Upper lobe of left lung (tissue), 6 donors: Measurements from ENCODE around the gene LZTR1. TPM values are rescaled to one million over a fixed set of nuclear protein-coding genes. Genes with fewer than 3 reads are reported as not detected.
A peak's percentile ranks its signal among the peaks of the same experiment; 100 is the strongest.
"Not testable (repeated sequence)": the region's sequence is repeated elsewhere in the genome, so short reads cannot be mapped to it uniquely, and the experiment has no call there.

Experiments
- ATAC-seq, 2 donors: fragments of 200-7000 bp; cut with Tn5 transposase; one replicate each; pipeline ENCODE4 v1.9.1; 2022; ENCODE audit warnings: mild to moderate bottlenecking in 2 of 2, moderate library complexity in 2 of 2; ENCODE audit not compliant: low FRiP score in 2 of 2
- DNase-seq, 2 donors: peaks; one replicate each; pipeline ENCODE4 v3.0.0-alpha.2; 2019 to 2020
- H3K27ac ChIP-seq, 4 donors: fragments of 200-600 bp; sonication (generic); one replicate each; pipeline ENCODE4 v1.5.1; 2016 to 2019
- H3K27me3 ChIP-seq, 4 donors: fragments of 200-600 bp; sonication (generic); one replicate each; pipeline ENCODE4 v1.5.1; 2017 to 2019
- H3K36me3 ChIP-seq, 4 donors: fragments of 200-600 bp; sonication (generic); one replicate each; pipeline ENCODE4 v1.5.1; 2016 to 2019
- H3K4me1 ChIP-seq, 4 donors: fragments of 200-600 bp; sonication (generic); one replicate each; pipeline ENCODE4 v1.5.1; 2018 to 2019
- H3K4me3 ChIP-seq, 4 donors: fragments of 200-600 bp; sonication (generic); one replicate each; pipeline ENCODE4 v1.5.1; 2017 to 2019; ENCODE audit warnings: mild to moderate bottlenecking in 2 of 4, moderate library complexity in 1 of 4
- H3K9me3 ChIP-seq, 4 donors: fragments of 200-600 bp; sonication (generic); one replicate each; pipeline ENCODE4 v1.5.1; 2018 to 2019
- EP300 ChIP-seq, 4 donors: sonication (generic); formaldehyde crosslinking; IDR thresholded peaks; one replicate each; pipeline ENCODE4 v1.5.1; 2017; ENCODE audit warnings: antibody characterized with exemption in 4 of 4, control low read depth in 2 of 4
- POLR2A ChIP-seq, 4 donors: fragments of 450-650 bp; IDR thresholded peaks; one replicate each; pipeline ENCODE4 v1.5.1; 2016 to 2017; ENCODE audit warnings: antibody characterized with exemption in 4 of 4, mild to moderate bottlenecking in 2 of 4
- POLR2AphosphoS5 ChIP-seq, 2 donors: sonication (generic); formaldehyde crosslinking; IDR thresholded peaks; one replicate each; pipeline ENCODE4 v1.5.1; 2017; ENCODE audit warnings: antibody characterized with exemption in 2 of 2
- WGBS, 2 donors: methylation state at CpG; one replicate each; pipeline ENCODE4 v1.1.5; 2017 to 2018; 5-methylcytosine and 5-hydroxymethylcytosine counted together
- total RNA-seq, 6 donors: library from RNA; depleted of rRNA in 4 of 6; stranded (reverse); fragments of >200 nt in 4 of 6; gene quantifications; one replicate each; pipeline versions ENCODE4 v1.1.0 to v1.2.1, GENCODE V29; 2016 to 2021
- TF ChIP-seq, protein P1 (sequence below), 6 experiments: fragments of 450-650 bp in 4 of 6; fragments of 200-600 bp in 2 of 6; sonication (generic) in 2 of 6; IDR thresholded peaks; one replicate each; pipeline ENCODE4 v1.5.1; 2016 to 2019; ENCODE audit warnings: antibody characterized with exemption in 6 of 6
- donor health status: DM: no; HTN: no; CAD: no; lungs with moderate emphysema.
- donor health status: DM: no; HTN: yes; CAD: no; lungs with severe emphysema.

Gene LZTR1
- total RNA-seq, 6 donors from 2014 or later, result 33.7 to 114 (median 63.2) TPM

DNA sequence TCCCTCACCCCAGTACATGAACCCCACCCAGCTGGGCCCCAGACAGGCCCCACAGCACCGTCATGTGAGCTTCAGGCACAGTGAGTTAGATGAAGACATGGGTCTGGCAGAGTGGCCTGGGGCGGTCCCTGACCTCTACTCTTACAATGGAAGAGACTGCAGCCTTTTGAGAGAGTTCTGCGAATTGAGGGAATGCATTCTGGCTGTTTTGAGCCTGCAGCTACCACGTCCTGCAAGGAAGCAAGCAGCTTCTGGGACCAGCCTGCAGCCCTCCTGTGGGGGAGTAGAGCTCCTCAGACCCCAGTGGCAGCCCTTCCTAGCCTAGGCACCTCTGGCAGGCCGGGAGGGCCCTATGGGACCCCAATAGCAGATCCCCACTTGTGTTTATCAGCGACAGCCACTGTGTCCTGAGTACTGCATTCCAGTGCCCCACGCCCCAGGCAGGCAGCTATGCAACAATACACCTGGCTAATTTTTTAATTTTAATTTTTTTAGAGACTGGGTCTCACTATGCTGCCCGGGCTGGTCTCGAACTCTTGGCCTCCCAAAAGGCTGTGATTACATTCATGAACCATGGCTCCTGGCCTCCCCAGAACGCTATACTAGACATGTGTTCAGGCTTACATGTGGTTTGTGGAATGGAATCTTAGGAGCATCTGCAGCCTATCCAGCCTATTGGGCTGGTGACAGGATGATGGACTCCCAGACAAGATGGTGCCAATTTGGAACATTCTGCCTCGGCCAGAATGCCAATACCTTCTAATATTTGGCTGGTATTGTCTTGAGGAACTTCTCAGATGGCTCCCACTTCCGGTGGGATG, 51.0 kb downstream of the LZTR1 start:
- H3K27ac ChIP-seq, result no peak overlapping the region
- H3K4me1 ChIP-seq, result peaks cover 9 to 16% (median 12%) of the 10 kb centered on the region in 4 donors
- ATAC-seq (peak in 1 of 2 donors; percentile 25), DNase-seq (no peak)
- H3K36me3 ChIP-seq, result no peaks in the 10 kb centered on the region
- H3K27me3 ChIP-seq, result peaks cover 0 to 10% (median 1%) of the 10 kb centered on the region in 4 donors
- WGBS, 2 donors, result 78 to 80% methylated on average over 6 to 12 of the region's 12 CpGs
- TF ChIP-seq, protein P1, sequence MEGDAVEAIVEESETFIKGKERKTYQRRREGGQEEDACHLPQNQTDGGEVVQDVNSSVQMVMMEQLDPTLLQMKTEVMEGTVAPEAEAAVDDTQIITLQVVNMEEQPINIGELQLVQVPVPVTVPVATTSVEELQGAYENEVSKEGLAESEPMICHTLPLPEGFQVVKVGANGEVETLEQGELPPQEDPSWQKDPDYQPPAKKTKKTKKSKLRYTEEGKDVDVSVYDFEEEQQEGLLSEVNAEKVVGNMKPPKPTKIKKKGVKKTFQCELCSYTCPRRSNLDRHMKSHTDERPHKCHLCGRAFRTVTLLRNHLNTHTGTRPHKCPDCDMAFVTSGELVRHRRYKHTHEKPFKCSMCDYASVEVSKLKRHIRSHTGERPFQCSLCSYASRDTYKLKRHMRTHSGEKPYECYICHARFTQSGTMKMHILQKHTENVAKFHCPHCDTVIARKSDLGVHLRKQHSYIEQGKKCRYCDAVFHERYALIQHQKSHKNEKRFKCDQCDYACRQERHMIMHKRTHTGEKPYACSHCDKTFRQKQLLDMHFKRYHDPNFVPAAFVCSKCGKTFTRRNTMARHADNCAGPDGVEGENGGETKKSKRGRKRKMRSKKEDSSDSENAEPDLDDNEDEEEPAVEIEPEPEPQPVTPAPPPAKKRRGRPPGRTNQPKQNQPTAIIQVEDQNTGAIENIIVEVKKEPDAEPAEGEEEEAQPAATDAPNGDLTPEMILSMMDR (IDR thresholded peaks at IDR 0.05), result no peak
- no peak for TF ChIP-seq EP300 (IDR thresholded peaks at IDR 0.05)
- TF ChIP-seq POLR2A (IDR thresholded peaks at IDR 0.05), result no peak
- no peak for TF ChIP-seq POLR2AphosphoS5 (IDR thresholded peaks at IDR 0.05)
- no peaks in the 10 kb centered on the region for H3K9me3 ChIP-seq
- H3K4me3 ChIP-seq, result peak overlapping the region in 1 of 4 donors; percentile 44

DNA sequence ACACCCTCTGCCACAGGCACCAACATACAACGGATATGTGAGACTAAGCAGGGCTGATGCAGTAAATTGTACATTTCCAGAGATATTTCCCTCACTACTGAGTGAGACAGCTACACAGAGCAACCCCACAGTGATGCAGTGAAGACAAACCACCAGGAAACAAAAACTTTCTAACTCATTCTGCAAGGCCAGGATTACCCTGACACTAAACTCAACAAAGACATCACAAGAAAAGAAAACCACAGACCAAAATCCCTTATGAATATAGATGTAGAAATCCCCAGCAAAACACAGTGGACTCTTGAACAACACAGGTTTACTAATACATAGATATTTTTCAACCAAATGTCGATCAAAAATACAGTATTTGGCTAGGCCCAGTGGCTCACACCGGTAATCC, 51.8 kb downstream of the LZTR1 start:
- H3K4me1 ChIP-seq, result peaks cover 9 to 17% (median 12%) of the 10 kb centered on the region in 4 donors
- TF ChIP-seq, protein P1 (IDR thresholded peaks at IDR 0.05), result no peak
- TF ChIP-seq EP300 (IDR thresholded peaks at IDR 0.05), result no peak
- TF ChIP-seq POLR2A (IDR thresholded peaks at IDR 0.05), result no peak
- TF ChIP-seq POLR2AphosphoS5 (IDR thresholded peaks at IDR 0.05), result no peak
- no peak for ATAC-seq
- H3K27ac ChIP-seq, result no peak overlapping the region
- DNase-seq, result no peak
- H3K4me3 ChIP-seq, result no peak overlapping the region
- H3K36me3 ChIP-seq, result no peaks in the 10 kb centered on the region
- H3K27me3 ChIP-seq, result peaks cover 0 to 10% (median 1%) of the 10 kb centered on the region in 4 donors
- WGBS, 2 donors, result 86 to 87% methylated on average over 3 of the region's 3 CpGs
- no peaks in the 10 kb centered on the region for H3K9me3 ChIP-seq

DNA sequence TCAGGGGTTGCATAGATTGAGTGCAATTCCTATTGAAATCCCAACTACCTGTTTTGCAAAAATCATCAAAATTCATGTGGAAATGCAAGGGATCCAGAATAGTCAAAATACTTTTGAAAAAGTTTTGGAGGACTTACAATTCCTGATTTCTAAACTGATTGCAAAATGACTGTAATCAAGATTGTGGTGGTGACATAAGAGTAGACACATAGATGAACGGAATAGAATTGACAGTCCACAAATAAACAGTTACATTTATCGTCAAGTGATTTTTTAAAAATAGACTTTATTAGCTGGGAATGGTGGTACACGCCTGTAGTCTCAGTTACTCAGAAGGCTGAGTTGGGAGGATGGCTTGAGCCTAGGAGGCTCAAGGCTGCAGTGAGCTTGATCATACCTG, 52.9 kb downstream of the LZTR1 start:
- DNase-seq (no peak), ATAC-seq (no peak)
- H3K4me1 ChIP-seq, result peaks cover 9 to 17% (median 12%) of the 10 kb centered on the region in 4 donors
- WGBS, 2 donors, result 63 to 73% methylated on average over 3 of the region's 3 CpGs
- no peaks in the 10 kb centered on the region for H3K9me3 ChIP-seq
- H3K27me3 ChIP-seq, result peaks cover 0 to 10% (median 1%) of the 10 kb centered on the region in 4 donors
- H3K36me3 ChIP-seq, result no peaks in the 10 kb centered on the region
- no peak overlapping the region for H3K27ac ChIP-seq
- H3K4me3 ChIP-seq, result no peak overlapping the region
- TF ChIP-seq POLR2AphosphoS5 (IDR thresholded peaks at IDR 0.05) (no peak), EP300 (IDR thresholded peaks at IDR 0.05) (no peak), POLR2A (IDR thresholded peaks at IDR 0.05) (no peak)
- TF ChIP-seq, protein P1 (IDR thresholded peaks at IDR 0.05), result no peak

DNA sequence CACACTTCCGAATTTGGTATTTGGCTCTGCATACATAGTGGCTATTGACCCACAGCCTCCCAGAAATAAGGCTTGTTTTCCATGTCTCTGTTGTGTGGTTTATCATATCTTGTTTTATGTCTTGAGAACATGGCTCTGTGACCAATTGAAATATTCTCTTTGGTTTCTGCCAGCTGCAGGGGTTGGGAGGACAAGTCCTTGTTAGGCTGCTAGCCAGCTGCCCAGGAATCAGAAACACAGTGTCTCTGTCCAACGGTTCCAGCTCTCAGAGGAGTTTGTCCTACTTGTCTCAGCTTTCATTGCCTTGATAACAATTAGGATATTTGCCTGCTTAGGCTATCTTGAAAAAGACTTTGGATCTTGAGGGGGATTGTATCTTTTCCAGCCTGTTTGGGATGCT, 56.3 kb downstream of the LZTR1 start:
- Histone ChIP-seq H3K27me3 (no peaks in the 10 kb centered on the region), H3K9me3 (no peaks in the 10 kb centered on the region), H3K27ac (no peak overlapping the region), H3K36me3 (no peaks in the 10 kb centered on the region), H3K4me3 (no peak overlapping the region), H3K4me1 (peaks cover 0 to 4% (median 0%) of the 10 kb centered on the region in 4 donors)
- TF ChIP-seq, protein P1 (IDR thresholded peaks at IDR 0.05), result no peak
- no peak for TF ChIP-seq POLR2AphosphoS5 (IDR thresholded peaks at IDR 0.05)
- DNase-seq (no peak), ATAC-seq (no peak)
- 34 to 48% methylated on average over 2 of the region's 2 CpGs for WGBS, 2 donors

DNA sequence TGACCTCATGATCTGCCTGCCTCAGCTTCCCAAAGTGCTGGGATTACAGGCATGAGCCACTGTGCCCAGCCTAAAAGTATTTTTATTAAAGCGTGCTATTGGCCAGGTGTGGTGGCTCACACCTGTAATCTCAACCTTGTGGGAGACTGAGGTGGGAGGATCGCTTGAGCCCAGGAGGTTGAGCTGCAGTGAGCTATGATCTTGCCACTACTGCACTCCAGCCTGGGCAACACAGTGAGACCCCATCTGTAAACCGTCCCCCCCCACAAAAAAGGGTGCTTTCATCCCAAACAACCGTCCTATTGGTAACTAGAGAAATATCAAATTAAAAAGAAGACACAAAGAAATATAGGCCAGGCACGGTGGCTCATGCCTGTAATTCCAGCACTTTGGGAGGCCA, 57.1 kb downstream of the LZTR1 start:
- not testable (repeated sequence) for ATAC-seq

More for the DNA sequence above, 57.1 kb downstream of the LZTR1 start:
- H3K27ac ChIP-seq, H3K27me3 ChIP-seq, H3K4me3 ChIP-seq, H3K36me3 ChIP-seq, DNase-seq, H3K4me1 ChIP-seq, H3K9me3 ChIP-seq: not testable (repeated sequence)
- WGBS, 2 donors, result 91 to 93% methylated on average over 5 of the region's 5 CpGs
